HUES6 (cell line): ENCODE measurements around the gene HNRNPH3.
"Not testable (repeated sequence)": the region's sequence is repeated elsewhere in the genome, so short reads cannot be mapped to it uniquely, and the experiment has no call there.

Experiments
- H3K27ac ChIP-seq: 2 replicates; pipeline ENCODE4 v1.7.0; 2013; ENCODE audit warnings: low read depth, mild to moderate bottlenecking, low read length, inconsistent platforms
- H3K27me3 ChIP-seq: 2 replicates; pipeline ENCODE4 v1.6.1; 2013; ENCODE audit warnings: low read length; ENCODE audit not compliant: control insufficient read depth, insufficient read depth
- H3K36me3 ChIP-seq: 2 replicates; pipeline ENCODE4 v1.6.1; 2013; ENCODE audit warnings: low read length; ENCODE audit not compliant: control insufficient read depth, insufficient read depth
- H3K4me1 ChIP-seq: 2 replicates; pipeline ENCODE4 v1.6.1; 2013; ENCODE audit warnings: low read length; ENCODE audit not compliant: control insufficient read depth, insufficient read depth
- H3K4me3 ChIP-seq: 2 replicates; pipeline ENCODE4 v1.5.1; 2013; ENCODE audit warnings: low read depth, low read length
- H3K9ac ChIP-seq: one replicate; pipeline ENCODE4 v1.6.1; 2013; ENCODE audit warnings: mild to moderate bottlenecking, low read length
- H3K9me3 ChIP-seq: 2 replicates; pipeline ENCODE4 v1.6.1; 2013; ENCODE audit warnings: low read depth, low read length; ENCODE audit not compliant: control insufficient read depth, insufficient read depth

Gene HNRNPH3

DNA sequence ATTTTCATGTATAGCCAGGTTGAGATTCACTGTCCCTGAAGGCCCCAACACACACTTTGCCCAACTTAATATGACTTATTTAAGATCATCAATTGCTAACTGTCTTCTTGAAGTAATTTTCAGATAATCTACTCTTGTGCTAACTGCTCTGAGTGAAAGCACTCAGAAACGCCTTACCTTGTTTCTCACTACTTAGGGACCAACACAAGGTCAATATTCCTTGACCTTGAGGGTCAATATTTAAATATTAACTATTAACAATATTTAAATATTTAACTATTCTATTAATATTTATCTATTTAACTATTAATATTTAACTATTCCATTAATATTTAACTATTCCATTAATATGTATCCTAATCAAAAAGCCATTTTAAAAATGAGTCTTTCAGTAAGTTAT is 26.0 kb upstream of the HNRNPH3 start:
- H3K27ac ChIP-seq, result no peak overlapping the region
- no peaks in the 10 kb centered on the region for H3K9me3 ChIP-seq
- H3K36me3 ChIP-seq, result no peaks in the 10 kb centered on the region
- no peaks in the 10 kb centered on the region for H3K27me3 ChIP-seq
- no peak overlapping the region for H3K9ac ChIP-seq
- H3K4me1 ChIP-seq, result no peaks in the 10 kb centered on the region
- no peak overlapping the region for H3K4me3 ChIP-seq

DNA sequence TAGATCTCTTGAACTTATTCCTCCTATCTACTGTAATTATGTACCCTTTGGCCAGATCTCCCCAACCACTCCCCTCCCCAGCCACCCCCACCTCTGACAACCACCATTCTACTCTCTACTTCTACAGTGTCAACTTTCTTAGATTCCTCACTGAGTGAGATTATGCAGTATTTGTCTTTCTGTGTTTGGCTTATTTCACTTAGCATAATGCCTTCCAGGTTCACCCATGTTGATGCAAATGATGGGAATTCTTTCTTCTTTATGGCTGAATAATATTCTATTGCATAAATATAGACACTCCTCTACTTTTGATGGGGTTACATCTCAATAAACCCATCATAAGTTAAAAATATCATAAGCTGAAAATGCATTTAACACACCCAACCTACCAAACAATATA is 21.3 kb upstream of the HNRNPH3 start:
- Histone ChIP-seq H3K4me3 (no peak overlapping the region), H3K27ac (no peak overlapping the region), H3K9ac (no peak overlapping the region), H3K36me3 (no peaks in the 10 kb centered on the region), H3K9me3 (no peaks in the 10 kb centered on the region), H3K27me3 (no peaks in the 10 kb centered on the region), H3K4me1 (no peaks in the 10 kb centered on the region)

DNA sequence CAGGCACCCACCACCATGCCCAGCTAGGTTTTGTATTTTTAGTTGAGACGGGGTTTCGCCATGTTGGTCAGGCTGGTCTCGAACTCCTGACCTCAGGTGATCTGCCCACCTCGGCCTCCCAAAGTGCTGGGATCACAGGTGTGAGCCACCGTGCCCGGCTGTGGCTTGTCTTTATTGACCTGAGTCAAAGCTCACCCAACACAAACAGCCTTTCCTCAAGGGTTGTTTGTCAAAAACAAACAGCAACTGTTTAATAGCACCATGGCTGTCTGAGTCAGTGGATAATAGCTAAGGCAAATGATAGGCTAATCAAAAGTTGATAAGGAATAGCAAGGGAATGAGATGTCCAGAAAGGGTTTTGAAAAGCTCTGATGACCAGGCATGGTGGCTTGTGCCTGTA is 16.9 kb upstream of the HNRNPH3 start:
- H3K9ac ChIP-seq, H3K27me3 ChIP-seq, H3K4me3 ChIP-seq, H3K4me1 ChIP-seq, H3K27ac ChIP-seq, H3K36me3 ChIP-seq: not testable (repeated sequence)
- peaks cover 13% of the 10 kb centered on the region for H3K9me3 ChIP-seq

DNA sequence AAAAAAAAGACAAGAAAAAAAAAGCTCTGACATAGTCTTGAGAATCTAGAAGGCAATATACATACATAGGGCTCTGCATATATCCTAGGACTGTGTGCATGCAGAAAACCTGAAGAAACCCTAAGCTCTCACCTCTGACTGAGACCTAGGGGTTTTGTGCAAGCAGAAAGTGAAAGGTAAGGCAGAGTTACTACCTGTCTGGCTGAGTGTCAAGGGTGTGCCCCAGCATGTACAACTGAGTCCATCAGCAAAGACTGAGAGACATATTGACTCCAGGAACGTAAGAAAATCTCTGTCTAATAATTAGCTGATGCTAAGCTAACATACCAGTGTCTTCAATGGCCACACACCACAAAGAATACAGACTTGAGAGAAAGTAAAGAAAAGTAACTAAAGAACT is 16.3 kb upstream of the HNRNPH3 start:
- Histone ChIP-seq H3K4me3 (no peak overlapping the region), H3K4me1 (no peaks in the 10 kb centered on the region), H3K27me3 (no peaks in the 10 kb centered on the region), H3K9ac (no peak overlapping the region), H3K27ac (no peak overlapping the region), H3K9me3 (peaks cover 13% of the 10 kb centered on the region), H3K36me3 (no peaks in the 10 kb centered on the region)

GRCh38 chr10:68318331-68319059 is 13.4 kb upstream of the HNRNPH3 start:
- Histone ChIP-seq H3K27me3 (no peaks in the 10 kb centered on the region), H3K4me3 (no peak overlapping the region), H3K27ac (no peak overlapping the region), H3K9ac (no peak overlapping the region), H3K4me1 (no peaks in the 10 kb centered on the region), H3K36me3 (no peaks in the 10 kb centered on the region), H3K9me3 (peaks cover 13% of the 10 kb centered on the region)

DNA sequence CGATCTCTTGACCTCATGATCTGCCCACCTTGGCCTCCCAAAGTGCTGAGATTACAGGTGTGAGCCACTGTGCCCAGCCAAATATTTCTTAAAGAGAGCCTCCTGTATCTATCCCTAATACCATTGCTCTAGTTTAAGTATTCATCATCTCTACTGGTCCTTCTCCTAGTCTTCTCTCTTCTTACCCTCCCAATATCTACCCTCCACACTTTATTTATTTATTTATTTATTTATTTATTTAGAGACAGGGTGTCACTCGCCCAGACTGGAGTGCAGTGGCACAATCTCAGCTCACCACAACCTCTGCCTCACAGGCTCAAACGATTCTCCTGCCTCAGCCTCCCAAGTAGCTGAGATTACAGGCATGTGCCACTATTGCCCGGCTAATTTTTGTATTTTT is 7.5 kb upstream of the HNRNPH3 start:
- not testable (repeated sequence) for H3K9me3 ChIP-seq, H3K27ac ChIP-seq, H3K4me1 ChIP-seq, H3K36me3 ChIP-seq, H3K4me3 ChIP-seq, H3K27me3 ChIP-seq, H3K9ac ChIP-seq

GRCh38 chr10:68327889-68328786 is 3.7 kb upstream of the HNRNPH3 start:
- Histone ChIP-seq H3K4me1 (peaks cover 13% of the 10 kb centered on the region), H3K4me3 (0 out of 2 replicates have a peak overlapping the region, but pooled peaks have one; percentile 14), H3K27me3 (no peaks in the 10 kb centered on the region), H3K27ac (0 out of 2 replicates have a peak overlapping the region, but pooled peaks have one; percentile 16), H3K9me3 (no peaks in the 10 kb centered on the region), H3K9ac (no peak overlapping the region), H3K36me3 (no peaks in the 10 kb centered on the region)

DNA sequence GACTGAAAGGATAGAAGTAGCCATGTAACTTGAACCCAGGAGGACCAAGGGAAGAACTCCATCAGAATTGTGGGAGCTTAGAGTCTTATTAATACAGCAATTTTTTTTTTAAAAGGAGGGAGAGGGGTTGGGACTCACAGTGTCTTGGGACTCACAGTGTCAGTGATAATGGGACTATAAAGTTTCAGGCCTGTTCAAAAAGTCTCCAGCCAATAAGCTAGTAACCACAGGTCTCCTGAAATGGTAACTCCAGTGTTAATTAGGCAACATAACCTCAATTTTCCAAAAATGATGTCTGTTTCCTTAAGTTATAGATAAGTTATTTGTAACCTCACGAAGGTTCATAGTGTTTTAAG is 2.4 kb upstream of the HNRNPH3 start:
- Histone ChIP-seq H3K27me3 (no peaks in the 10 kb centered on the region), H3K4me1 (peaks cover 13% of the 10 kb centered on the region), H3K9ac (no peak overlapping the region), H3K9me3 (no peaks in the 10 kb centered on the region), H3K4me3 (no peak overlapping the region), H3K36me3 (no peaks in the 10 kb centered on the region; the same call in 1 of the 2 replicates), H3K27ac (no peak overlapping the region)

DNA sequence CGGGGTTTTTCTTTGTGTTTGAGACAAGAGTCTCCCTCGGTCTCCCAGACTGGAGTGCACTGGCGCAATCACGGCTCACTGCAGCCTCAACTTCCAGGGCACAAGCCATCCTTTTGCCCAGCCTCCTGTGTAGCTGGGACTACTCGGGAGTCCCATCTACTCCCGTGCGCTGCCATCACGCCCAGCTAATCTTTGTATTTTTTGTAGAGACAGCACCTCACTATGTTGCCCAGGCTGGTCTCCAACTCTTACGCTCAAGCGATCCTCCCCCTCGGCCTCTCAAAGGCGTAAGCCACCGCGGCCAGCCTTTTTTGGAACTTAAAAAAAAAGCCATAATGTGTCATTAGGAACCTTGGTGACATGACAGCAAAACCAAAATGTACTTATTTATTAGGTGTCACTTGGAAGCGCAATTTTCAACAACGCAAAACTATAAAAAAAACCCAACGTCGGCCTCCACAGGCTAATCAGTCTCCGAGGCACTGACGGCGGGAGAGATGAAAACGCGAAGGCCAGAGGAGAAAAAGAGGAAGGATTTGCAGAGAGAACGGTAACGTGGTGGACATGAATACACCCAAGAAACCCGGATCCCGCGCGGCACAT is 911 bp upstream of the HNRNPH3 start:
- H3K9me3 ChIP-seq, result no peaks in the 10 kb centered on the region
- H3K4me3 ChIP-seq, result peak overlapping the region; percentile 87
- peaks cover 19% of the 10 kb centered on the region for H3K4me1 ChIP-seq

GRCh38 chr10:68332259-68333057 is 594 bp downstream of the HNRNPH3 start, which contains the start of gene PBLD:
TSS of gene PBLD (minus strand) at chr10:68332928. CDS start at chr10:68306844, 26,084 bp downstream.
- Histone ChIP-seq H3K4me1 (peaks cover 20% of the 10 kb centered on the region), H3K9ac (peak within 1 kb of the TSS; percentile 98), H3K27ac (peak within 1 kb of the TSS; percentile 98), H3K9me3 (no peaks in the 10 kb centered on the region), H3K4me3 (peak within 1 kb of the TSS; percentile 87), H3K36me3 (peaks cover 19% of the 10 kb centered on the region), H3K27me3 (no peaks in the 10 kb centered on the region)

More for the DNA sequence above, 911 bp upstream of the HNRNPH3 start:
- H3K9ac ChIP-seq, result peak overlapping the region; percentile 98
- H3K27ac ChIP-seq, result peak overlapping the region; percentile 98
- H3K27me3 ChIP-seq, result no peaks in the 10 kb centered on the region
- H3K36me3 ChIP-seq, result peaks cover 5% of the 10 kb centered on the region
